Heart left ventricle (tissue), 13 donors: ENCODE data around the gene GABBR2.

Experiments used
- POLR2A ChIP-seq, 2 donors: fragments of 450-650 bp; IDR thresholded peaks; one replicate each; pipeline ENCODE4 v1.6.1; 2017; ENCODE audit warnings: antibody characterized with exemption in 2 of 2, mild to moderate bottlenecking in 2 of 2, moderate library complexity in 2 of 2
- TF ChIP-seq, protein P1 (sequence below), 12 donors: fragments of 200-600 bp; sonication (generic) in 4 of 12; IDR thresholded peaks; one replicate each; pipeline versions ENCODE4 v1.5.0 to v1.8.0; 2018 to 2022; ENCODE audit warnings: antibody characterized with exemption in 12 of 12, mild to moderate bottlenecking in 5 of 12
- donor health status: ischemic (EF 13 %, LVEDD 7.1; RV severe dilation, severe dysfunction).
- donor health status: DM: no; HTN: yes; CAD: no.
- donor health status: DM: no; HTN: no; CAD: no.
- donor health status: ischemic (EF 25% LVEDD 6.9; RV normal size, moderate dysfunction).
- donor health status: ischemic (EF 25% LVEDD 5.7; RV mildly dilated, moderate dysfunction).
- donor health status: ischemic (EF 35%, LVEDD 5.7; RV mildly dilated, moderate dysfunction).
- donor health status: nonischemic (EF 11% LVEDD 7.7; RV severe dilation, severe dysfunction).
- donor health status: DM: yes; HTN: yes; CAD: no.
- donor health status: PGD.
- donor health status: ischemic (EF 29% LVEDD 5.4; RV normal size, mild dysfunction).
- donor health status: nonischemic (EF 23%, LVEDD 6.1; RV moderate dilation, normal function).

DNA sequence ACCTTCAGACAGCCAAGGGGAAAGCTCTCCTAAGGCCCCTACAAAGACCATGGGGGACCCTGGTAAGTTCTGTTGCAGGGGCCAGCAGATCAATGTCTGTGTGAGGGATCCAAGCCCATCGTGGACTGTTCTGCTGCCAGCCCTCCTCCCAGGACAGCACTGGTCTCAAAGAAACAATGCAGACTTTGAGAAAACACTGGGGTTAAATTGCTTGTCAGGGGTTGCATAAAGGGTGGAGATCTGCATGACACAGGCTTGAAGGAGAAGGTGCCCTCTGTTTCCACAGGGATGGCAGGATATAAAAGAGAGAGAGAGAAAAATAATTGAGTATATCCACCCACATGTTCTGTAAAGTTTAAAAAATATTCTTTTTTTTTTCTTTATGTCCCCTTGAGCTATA lies 295.7 kb downstream of the GABBR2 start:
- no peak for TF ChIP-seq POLR2A (IDR thresholded peaks at IDR 0.05)
- TF ChIP-seq, protein P1, sequence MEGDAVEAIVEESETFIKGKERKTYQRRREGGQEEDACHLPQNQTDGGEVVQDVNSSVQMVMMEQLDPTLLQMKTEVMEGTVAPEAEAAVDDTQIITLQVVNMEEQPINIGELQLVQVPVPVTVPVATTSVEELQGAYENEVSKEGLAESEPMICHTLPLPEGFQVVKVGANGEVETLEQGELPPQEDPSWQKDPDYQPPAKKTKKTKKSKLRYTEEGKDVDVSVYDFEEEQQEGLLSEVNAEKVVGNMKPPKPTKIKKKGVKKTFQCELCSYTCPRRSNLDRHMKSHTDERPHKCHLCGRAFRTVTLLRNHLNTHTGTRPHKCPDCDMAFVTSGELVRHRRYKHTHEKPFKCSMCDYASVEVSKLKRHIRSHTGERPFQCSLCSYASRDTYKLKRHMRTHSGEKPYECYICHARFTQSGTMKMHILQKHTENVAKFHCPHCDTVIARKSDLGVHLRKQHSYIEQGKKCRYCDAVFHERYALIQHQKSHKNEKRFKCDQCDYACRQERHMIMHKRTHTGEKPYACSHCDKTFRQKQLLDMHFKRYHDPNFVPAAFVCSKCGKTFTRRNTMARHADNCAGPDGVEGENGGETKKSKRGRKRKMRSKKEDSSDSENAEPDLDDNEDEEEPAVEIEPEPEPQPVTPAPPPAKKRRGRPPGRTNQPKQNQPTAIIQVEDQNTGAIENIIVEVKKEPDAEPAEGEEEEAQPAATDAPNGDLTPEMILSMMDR (IDR thresholded peaks at IDR 0.05) = no peak
